G401.6 (cell line): ENCODE results near the gene TRMT44.

Experiments used
- FAIRE-seq: peaks from 2 replicates; lab custom pipeline; 2012; peaks lifted over from hg19 to GRCh38; lab: Jason Lieb, UNC

The TRMT44 gene, protein sequence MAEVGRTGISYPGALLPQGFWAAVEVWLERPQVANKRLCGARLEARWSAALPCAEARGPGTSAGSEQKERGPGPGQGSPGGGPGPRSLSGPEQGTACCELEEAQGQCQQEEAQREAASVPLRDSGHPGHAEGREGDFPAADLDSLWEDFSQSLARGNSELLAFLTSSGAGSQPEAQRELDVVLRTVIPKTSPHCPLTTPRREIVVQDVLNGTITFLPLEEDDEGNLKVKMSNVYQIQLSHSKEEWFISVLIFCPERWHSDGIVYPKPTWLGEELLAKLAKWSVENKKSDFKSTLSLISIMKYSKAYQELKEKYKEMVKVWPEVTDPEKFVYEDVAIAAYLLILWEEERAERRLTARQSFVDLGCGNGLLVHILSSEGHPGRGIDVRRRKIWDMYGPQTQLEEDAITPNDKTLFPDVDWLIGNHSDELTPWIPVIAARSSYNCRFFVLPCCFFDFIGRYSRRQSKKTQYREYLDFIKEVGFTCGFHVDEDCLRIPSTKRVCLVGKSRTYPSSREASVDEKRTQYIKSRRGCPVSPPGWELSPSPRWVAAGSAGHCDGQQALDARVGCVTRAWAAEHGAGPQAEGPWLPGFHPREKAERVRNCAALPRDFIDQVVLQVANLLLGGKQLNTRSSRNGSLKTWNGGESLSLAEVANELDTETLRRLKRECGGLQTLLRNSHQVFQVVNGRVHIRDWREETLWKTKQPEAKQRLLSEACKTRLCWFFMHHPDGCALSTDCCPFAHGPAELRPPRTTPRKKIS

DNA sequence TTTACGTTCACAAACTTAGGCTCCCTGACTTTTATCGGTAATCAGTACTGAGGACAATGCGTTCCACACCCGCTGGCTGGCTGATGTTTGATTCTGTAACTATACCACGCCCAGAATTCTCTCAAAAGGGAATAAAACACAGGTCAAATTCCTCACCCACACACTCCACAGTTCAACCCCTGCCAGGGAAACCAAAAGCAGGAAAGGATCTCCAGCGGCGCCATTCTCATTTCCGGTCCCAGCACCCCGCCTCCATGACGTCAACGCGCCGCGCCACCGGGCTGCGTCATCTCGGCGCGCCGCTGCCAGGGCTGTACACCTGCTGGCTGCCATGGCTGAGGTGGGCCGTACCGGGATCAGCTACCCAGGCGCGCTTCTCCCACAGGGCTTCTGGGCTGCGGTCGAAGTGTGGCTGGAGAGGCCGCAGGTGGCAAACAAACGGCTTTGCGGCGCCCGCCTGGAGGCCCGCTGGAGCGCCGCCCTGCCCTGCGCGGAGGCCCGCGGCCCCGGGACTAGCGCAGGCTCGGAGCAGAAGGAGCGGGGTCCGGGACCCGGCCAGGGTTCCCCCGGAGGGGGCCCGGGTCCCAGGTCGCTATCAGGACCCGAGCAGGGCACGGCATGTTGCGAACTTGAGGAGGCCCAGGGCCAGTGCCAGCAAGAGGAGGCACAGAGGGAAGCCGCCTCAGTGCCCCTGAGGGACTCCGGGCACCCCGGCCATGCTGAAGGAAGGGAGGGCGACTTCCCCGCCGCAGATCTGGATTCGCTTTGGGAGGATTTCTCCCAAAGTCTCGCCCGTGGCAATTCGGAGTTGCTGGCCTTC lies at the start of gene TRMT44, which contains the start of gene ACOX3:
TSS of gene TRMT44 (plus strand) at position 286 of the 820 bp plus-strand sequence. CDS start at position 332, 46 bp downstream.
TSS of gene ACOX3 (minus strand) at position 232 of the 820 bp plus-strand sequence. CDS start 24,202 bp downstream, outside the sequence.
- peak; percentile 91 for FAIRE-seq

DNA sequence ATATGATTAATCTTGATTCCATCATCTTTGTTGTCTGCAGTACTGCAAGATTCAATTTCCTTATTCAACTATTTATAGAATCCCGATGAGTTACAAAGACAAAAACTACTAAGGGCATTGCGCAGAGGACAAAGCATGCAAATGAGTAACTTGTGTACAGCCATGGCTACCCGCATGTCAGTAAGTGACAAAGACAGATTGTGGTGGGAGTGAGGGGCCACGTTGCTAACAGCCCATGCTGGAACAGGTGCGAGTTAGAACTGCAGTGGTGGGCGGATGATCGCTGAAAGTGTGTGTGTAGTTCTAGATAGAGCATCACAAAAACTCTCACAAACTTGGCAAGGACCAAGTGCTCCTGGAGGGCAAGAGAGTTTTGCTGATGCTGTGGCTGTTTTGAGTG lies 49.5 kb upstream of the TRMT44 start:
- no peak for FAIRE-seq

DNA sequence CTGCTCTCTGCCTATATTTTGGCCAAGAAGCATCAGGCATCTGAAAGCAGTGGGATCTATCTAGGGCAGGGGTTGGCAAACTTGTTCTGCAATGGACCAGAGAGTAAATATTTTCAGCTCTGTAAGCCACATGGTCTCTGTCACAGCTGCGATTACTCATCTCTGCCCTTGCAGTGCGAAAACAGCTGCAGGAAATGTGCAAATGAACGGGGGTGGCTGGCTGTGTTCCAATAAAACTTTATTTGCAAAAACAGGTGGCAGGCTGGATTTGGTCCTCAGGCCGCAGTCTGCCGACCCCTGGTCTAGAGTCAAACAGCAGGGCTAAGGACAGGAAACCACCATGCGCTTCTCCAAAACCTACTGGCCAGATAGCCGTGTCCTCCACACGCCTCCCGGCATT lies 48.6 kb upstream of the TRMT44 start:
- no peak for FAIRE-seq

DNA sequence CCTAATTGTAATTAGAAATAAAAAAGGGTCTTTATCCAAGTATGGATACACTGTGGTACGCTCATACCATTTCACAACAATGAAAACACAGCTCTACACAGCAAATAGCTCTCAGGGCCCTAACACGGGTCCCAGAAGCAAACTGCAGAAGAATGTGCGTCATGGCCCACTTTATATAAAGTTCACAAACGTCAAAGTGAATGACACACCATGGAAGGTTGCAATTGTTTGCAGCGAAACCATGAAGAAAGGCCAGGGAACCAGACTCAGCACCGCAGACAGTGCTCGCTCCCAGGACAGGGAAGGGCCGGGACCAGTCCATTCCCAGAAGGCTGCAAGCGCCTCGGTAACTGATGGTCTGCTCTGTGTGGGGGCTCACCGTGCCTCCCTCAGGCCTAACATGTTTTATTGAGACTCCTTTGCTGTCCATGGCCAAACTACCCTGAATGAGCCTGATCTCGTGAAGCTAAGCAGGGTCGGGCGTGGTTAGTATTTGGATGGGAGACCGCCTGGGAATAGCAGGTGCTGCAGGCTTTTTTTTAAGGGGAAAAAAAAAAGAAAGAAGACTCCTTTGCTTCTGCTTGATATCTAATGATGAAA lies 47.9 kb upstream of the TRMT44 start:
- FAIRE-seq: no peak

DNA sequence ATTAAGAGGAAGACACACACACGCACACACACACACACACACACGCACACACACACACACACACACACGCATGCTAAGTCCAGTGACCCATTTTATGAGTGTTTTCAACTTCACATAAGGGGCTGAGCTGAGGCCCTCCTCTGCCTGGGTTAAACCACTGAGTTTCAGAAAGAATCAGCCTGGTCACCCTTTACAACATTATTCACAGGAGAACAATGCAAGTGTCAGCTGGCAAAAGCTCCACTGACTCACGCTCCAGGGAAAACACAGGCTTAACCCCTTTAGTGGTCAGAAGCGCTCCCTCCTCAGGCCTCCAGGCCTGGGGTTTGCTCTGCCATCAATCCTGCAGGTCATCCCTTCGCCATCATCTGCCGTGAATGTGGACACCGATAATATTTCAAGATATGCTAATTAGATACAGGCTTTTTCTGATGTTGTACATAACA lies 47.0 kb upstream of the TRMT44 start:
- FAIRE-seq: no peak

DNA sequence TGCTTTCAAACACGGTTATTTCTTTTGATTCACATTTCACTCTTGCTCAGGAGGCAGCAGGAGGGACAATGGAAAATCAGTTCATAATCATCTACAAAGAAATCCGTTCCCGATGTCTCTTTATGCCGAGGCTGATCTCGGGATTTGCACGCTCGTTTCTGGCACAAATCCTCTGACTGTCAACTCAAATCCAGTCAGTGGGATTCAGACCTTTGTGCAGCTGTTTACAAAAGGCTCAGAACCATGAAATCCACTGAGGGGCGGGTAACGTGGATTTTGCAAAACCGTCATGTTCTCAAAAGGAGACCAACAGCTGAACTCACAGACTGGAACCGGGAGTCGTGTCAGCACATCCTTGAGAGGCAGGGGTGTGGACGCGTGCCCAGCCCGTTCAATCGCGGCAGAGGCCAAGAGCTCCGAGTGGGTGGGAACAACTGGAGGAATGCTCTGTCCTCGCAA lies 46.5 kb upstream of the TRMT44 start:
- no peak for FAIRE-seq

DNA sequence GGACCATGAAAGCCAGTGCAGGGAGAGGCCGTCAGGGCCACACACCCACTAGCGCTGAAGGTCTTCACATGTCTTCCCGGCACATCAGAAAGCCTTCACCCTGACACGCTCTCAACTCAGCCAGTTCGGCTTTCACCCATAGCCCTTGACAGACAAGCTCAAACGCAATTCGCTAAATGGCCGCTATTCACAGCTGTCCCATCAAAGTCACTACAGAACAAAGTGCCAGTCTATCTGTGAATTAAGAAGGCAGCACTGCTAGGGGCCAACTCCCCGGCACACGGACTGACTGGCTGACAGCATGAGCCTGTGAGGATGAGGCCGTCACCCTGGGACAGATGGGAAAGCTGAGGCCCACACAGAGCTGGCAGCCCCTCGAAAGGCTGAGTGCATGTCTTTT lies 45.8 kb upstream of the TRMT44 start:
- FAIRE-seq: no peak

DNA sequence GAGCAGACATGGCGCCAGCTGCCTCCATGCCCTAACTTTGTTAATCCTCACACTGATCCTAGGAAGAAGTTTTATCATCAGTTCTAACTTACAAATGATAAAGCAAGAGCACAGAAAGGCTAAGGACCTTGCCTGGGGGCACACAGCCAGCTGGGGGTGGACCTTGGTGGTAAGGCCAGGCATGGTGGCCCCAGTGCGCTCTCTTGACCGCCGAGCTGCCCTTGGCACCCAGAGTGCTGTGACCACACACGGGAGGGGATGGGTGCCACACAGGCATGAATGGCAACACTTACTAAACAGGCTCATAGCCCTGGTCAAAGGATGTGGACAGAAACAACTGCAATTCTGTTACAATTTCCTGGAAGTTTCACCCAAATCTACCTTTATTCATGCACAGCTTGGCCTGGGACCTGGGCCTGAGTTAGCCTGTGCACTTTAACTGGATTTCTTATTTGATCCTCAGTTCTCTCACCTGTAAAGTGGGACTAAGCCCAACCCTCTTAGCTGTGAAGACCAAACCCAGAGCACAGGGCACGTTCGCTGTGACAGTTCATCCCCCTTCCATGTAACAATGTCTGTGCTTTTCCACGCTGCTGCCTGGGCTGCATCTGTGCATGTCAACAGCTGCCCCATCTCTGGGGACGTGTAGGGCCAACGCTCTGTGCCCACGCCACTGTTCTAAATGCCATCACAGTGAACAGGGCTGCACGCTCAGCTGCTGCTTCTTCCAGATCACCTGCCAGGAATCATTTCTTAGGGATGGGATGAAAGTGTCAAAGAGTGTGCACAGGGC lies 44.9 kb upstream of the TRMT44 start:
- no peak for FAIRE-seq

DNA sequence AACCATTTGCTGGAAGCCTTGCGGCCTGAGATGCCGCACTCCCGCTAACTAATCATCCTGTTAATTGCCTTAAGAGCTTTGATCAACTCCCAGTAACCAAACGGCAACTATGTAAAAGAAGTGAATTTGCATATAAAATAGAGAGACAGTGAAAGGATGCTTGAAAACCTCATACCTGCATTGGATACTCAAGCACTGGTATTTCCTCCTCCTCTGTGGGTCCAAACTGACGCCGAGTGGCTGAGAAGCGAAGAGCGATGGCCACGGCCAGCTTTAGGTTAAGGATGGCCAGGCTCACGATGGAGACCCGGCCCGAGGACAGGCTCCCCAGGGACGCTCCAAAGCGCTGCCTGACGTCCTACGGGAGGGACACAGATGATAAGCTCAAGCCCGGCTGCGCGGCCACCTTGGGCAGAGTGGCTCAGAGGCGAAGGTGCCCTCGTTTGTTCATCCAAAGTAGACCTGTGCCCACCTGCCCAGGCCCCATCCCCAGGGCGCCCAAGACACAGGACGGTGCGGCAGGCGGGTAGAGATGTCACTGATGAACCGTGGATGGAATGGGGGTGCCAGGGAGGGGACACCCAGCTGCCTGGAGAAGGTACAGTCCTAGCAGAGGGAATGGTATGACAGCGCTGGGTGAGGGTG lies 43.7 kb upstream of the TRMT44 start:
- FAIRE-seq: no peak

DNA sequence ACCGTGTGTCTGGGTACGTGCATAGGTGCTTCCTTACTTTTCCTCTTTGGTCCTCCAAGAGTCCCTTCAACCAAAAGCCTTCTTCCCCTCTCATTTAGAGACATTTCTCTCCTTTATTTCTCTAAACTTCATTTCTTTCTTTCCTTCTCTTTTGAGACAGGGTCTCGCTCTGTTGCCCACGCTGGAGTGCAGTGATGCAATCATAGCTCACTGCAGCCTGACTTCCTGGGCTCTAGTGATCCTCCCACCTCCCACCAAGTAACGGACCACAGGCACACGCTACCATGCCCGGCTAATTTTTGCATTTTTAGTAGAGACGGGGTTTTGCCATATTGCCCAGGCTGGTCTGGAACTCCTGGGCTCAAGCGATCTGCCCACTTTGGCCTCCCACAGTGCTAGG lies 42.2 kb upstream of the TRMT44 start:
- FAIRE-seq: no peak

DNA sequence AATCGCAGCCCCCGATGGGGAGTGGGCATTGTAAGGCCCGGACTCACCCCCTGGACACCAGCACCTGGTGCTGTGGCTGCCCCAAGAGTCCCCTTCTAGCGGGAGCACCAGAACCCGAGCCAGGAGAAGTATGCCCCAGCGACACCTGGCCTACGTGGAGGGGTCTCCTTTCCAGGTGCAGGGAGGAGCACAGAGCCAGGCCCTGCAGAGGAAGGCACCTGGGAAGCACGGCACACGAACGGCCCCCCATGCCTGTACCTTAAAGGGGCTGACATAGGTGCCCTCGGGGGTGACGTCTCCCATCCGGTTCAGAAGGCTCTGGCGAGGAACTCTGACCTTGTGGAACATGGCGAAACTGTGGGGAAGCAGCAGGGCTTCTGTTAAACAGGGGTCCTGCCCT lies 41.3 kb upstream of the TRMT44 start:
- no peak for FAIRE-seq

DNA sequence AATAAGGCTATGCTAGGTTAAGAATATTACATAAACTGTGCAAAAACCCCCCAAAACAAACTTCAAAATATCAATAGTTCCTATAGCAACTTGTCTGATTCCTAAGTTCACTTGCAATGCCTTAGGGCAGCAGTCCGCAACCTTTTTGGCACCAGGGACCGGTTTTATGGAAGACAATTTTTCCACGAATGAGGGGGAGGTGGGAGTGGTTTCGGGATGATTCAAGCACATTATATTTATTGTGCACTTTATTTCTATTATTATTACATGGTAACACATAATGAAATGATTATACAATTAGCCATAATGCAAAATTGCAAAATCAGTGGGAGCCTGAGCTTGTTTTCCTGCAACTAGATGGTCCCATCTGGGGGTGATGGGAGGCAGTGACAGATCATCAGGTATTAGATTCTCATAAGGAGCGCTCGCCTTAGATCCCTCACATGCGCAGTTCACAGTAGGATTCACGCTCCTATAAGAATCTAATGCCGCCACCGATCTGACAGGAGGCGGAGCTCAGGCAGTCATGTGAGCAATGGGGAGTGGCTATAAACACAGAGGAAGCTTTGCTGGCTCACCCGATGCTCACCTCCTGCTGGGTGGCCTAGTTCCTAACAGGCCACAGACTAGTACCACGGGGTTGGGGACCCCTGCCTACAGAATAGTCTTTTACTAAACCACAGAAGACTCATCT lies 39.8 kb upstream of the TRMT44 start:
- FAIRE-seq: no peak

DNA sequence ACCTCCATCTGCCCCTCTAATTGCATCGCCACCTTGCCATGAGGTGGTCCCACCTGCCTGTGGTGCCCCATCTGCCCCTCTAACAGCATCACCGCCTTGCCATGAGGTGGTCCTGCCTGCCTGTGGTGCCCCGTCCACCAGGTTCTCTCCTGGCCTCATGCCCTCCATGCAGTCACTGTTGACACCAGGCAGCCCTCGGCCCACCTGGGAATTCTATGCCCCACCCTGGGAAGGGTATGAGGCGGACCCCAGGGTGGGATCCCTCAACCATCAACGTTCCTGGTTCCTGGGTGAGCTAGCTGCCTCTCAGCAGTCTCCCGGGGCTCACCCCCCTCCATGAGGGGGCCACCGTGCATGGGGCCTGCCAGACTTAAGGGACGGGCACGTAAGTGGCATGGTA lies 38.9 kb upstream of the TRMT44 start:
- FAIRE-seq: no peak

DNA sequence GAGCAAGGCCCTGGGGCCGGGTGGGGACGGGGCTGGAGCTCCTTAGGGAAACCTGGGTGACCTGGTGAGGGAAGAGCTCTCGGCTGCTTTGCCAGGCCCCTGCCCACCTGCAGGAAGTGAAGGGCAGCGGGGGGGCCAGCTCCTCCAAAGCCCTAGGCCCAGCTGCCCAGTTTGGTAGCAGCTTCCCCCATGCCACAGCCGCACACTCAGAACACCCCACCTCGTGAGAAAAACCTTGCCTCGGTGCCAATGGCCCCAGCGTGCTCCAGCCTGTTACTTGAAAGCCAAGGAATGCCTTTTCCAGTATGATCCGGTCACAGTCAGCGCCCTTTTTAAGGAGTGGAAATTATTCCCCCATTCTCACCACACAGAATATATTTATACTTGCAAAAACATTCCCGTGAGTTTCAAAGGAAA lies 38.4 kb upstream of the TRMT44 start:
- FAIRE-seq: no peak

DNA sequence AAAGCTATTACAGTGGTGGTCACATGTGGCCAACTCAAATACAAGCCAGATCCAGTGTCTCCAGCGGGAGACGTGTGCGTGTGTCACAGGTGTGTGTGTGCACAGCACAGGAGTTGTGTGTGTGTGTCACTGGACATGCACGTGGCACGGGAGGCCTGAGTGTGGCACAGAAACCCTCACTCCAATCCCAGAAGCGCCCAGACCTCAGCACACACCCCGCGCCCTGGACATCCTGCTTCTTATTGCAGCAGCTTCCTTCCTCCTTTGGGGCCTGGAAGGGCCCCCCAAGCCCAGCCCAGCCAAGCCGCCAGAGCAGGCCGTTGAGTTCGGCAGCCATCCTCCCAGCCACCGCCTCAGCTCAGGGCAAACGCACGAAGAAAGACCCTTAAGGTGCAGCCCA lies 37.9 kb upstream of the TRMT44 start:
- no peak for FAIRE-seq

DNA sequence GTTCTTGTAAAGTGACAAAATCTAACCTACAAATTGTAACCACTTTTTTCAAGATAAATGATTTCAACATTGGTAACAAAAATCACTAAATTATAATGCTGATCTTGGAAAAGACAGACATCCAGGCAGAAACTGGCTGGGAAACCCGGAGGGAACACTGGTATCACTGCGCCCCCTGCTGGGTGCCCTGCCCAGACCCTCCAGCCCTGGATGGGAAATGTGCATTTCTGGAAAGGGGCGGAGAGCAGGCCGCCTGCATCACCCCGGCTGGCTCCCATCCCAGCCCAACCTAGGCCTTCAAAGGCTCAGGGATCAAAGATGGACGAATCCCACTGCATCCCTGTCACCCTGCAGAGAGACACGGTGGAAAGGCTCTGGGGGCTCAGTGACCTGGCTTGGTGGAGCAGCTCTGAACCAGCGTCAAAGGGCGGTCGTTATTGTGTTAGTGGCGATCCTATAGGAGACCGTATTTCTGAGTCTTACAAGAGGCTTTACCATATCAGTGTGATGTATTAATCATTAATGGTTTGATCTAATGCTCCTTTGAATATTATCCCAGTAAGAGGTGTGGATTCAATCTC lies 37.3 kb upstream of the TRMT44 start:
- peak; percentile 87 for FAIRE-seq

DNA sequence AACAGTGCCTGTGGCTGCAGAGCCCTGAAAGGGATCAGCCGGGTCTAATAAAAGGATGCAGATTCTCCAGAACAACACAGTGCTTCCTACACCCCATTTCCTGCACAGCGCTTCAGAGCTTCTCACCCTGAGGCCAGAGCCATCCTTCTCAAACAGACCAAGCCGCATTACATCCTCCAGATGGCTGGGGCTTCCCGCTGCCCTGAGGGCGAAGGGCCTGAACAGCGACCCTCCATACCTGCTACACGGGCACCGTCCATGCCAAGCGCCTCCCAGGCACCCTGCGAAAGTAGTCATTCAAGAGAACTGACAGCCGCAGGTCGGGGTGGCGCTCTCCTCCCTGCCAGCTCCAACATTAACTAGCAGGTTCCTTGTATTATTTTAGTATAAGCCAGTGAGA lies 36.6 kb upstream of the TRMT44 start:
- no peak for FAIRE-seq

DNA sequence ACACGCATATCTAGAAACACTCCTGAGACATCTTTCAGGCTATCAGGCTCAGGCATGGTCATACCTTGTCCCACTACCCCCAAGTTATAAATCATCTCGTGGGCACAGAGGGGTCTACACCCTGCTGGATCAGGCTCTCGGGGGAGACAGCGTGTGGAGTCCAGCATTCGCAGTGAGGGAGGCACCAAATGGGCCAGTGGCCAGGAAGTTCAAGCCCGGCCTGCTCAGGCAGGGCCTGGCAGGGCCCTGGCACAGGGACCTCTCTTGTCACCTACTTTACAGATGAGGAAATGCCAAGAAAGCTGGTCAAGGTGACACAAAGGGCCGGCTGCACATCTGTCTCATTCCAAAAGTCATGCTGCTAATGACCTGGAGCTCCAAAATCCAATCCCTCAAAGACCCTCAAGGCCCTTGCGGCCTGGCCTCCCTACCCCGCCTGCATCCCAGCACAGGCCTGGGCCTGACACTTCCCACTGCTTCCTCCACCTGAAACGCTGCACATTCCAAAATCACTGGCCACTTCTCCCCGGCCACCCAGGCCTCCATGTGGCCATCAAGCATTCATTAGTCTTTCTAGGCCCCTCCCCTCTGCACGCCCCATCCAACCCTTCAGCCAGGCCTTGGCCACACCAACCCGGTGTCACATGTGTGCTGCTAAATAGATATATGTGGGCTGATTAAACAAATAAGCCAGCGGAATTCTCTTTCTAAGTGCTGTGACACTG lies 35.6 kb upstream of the TRMT44 start:
- no peak for FAIRE-seq

DNA sequence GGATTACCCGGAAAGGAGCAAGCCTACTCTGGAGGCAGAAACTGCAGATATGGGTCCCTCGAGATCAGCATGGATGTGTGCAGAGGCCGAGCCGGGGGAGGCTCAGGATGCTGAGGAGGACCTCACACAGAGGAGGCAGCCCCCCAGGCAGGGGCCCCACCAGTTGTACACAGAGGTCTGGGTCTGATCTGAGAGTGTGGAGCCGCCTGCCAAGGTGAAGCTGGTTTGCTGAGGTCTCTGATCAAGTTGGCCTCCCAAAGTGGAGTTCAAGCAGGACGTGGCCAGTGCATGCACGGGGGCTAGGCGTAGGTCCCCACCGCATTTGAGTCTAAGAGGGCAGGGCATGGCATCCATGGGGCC lies 35.1 kb upstream of the TRMT44 start:
- FAIRE-seq: no peak
